HPDE6-E6E7 (cell line): ENCODE results near the gene OBP2A.
"Not testable (repeated sequence)": the region's sequence is repeated elsewhere in the genome, so short reads cannot be mapped to it uniquely, and the experiment has no call there.

Experiments
- DNase-seq: peaks from one replicate; pipeline ENCODE4 v3.0.0; 2011; ENCODE audit warnings: missing footprints; ENCODE audit errors: extremely low spot score

OBP2A gene, protein sequence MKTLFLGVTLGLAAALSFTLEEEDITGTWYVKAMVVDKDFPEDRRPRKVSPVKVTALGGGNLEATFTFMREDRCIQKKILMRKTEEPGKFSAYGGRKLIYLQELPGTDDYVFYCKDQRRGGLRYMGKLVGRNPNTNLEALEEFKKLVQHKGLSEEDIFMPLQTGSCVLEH

DNA sequence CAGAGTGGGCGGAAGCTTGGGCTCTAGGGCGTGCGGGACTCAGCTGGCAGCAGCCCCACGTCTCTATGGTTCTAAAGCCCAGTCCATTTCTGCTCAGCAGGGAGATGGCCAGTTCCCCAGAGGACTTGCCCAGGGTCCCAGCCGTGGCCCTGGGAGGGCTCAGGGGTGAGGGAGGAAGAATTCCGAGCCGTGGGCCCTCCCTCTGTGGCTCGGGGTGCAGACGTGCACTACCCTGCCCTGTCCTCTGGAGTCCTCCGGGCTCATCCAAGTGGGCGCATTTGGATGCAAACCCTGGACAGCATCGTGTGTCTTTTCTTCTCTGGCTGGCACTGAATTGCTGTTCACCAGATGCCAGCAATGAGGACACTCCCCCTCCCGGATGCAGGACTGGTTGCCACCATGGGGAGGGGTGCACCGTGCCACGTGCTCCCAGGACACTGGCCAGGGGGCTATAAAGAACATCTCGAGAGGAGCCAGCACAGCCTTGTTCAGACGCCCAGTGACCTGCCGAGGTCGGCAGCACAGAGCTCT, at the start of gene OBP2A:
Gene OBP2A, plus strand, starts transcription at position 481 of the 531 bp plus-strand sequence. CDS start 55 bp downstream, outside the sequence.
- DNase-seq, result not testable (repeated sequence)

DNA sequence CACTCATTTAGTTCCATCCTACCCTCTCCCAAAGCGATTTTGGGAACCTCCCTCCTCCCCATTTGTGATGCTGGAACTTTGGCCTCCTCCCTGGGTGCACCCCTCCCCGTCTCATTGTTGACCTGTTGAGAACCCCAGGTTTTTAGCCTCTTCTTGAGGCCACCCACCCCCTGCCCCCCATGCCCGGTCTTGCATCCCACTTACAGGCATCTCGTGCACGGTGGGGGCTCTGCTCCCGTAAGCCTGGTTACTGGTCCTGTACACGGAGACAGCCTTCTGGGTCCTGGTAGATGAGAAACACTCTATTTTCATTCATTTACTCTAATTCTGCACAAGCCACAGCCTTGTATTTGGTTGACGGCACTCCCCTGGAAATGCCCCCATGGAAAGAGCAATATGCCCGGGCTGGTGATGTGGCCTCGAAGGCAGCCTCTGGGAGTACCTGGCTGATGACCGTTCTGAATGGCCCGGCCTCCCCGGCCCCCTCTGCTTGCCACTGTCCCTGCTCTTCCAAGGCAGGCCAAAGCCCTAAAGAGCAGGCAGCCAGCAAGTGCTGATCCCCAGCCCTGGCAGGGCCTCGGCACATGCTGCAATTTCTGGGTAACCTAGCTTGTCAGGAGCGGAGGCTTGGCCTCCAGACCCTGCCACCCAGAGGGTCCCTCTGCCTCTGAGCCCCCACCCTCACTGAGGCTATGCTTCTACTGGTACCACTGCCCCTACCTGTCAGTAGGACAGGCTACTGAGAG, 47.4 kb upstream of the OBP2A start:
- DNase-seq, result no peak

DNA sequence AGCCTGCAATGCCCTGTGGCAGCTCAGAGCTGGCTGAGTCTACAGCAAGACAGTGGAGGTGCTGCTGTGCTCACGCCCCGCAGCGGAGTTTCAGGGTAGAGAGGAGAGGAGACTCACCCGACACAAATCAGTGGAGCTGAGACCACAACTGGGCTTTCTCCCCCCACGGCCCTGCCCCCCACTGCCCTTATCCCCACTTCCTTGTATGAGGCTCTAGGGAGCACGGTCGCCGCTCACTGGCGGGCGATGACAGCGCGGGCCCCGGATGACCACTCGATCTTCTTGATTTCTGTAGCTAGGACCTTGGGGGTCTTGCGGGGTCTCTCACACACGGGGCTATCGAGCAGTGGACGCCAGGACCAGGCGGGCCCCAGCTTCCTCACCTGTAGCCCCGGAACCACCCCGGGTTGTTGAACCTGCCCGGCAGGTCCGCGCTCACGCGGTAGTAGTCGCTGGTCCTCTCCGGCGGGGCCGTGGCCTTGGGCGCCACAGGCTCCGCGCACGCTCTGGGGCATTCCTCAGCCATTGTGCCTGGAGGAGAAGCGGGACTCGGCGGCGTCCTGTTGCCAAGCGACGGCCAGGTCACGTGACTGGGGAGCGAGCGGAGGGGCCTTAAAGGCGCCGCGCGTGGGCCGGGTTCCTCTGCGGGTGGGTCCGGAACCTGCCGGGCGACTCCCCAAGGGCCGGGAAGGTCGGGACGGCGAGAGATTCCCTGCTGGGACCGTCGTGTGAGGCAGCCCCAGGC, 46.4 kb upstream of the OBP2A start:
- peak; percentile 66 for DNase-seq

DNA sequence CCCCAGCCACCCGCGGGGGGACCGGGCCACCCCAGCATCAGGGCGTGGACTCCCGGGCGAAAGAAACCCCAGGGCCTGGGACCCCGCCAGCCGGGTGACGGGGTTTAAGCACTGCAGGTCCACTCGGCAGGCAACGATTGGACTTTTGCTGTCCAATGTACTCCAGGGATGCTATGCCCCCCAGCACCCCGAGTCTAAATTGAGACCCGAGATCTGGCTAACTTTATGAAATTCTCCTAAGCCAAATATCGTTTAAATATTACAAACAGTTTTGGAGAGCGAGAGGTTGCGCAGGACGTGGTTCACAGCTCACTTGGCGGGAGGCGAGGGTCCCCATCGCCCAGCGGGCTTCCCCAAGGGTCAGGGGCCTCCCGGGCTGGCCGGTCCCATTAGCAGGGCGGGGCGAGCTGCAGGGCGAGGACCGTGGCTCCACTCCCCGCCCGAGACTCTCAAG, 45.8 kb upstream of the OBP2A start:
- DNase-seq, result no peak

DNA sequence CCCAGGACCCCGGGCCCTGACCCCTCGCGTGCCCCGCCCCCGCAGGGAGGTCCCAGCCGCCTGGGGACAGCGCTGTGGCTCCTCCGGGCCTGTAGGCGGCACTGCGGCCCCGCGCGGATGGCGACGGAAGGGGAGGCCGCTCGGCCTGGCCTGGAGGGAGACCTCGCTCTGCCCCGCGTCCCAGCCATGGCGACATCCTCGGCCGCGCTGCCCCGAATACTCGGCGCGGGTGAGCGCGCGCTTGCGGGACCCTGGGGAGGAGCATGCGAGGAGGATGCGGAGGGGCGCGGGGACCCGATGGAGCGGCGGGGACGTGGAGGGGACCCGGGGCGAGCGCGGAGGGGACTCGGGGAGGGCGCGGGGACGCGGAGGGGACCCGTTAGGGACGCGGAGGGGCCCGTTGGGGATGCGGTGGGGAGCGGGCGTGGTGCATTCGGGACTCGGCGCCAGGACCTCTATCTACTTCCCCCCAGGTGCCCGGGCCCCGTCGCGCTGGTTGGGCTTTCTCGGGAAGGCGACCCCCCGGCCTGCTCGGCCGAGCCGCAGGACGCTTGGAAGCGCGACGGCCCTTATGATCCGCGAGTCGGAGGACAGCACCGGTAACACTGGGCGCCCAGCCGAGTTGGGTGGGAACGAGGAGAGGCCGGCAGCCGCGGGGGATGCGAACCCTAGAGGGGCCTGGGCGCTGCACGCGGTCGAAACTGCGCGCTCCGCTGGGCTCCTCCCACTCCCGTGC, 45.2 kb upstream of the OBP2A start, which contains the start of gene MRPS2:
Gene MRPS2, plus strand, starts transcription at position 158 of the 736 bp plus-strand sequence. Its CDS starts 29 bp downstream, at position 187.
- peak; percentile 75 for DNase-seq

DNA sequence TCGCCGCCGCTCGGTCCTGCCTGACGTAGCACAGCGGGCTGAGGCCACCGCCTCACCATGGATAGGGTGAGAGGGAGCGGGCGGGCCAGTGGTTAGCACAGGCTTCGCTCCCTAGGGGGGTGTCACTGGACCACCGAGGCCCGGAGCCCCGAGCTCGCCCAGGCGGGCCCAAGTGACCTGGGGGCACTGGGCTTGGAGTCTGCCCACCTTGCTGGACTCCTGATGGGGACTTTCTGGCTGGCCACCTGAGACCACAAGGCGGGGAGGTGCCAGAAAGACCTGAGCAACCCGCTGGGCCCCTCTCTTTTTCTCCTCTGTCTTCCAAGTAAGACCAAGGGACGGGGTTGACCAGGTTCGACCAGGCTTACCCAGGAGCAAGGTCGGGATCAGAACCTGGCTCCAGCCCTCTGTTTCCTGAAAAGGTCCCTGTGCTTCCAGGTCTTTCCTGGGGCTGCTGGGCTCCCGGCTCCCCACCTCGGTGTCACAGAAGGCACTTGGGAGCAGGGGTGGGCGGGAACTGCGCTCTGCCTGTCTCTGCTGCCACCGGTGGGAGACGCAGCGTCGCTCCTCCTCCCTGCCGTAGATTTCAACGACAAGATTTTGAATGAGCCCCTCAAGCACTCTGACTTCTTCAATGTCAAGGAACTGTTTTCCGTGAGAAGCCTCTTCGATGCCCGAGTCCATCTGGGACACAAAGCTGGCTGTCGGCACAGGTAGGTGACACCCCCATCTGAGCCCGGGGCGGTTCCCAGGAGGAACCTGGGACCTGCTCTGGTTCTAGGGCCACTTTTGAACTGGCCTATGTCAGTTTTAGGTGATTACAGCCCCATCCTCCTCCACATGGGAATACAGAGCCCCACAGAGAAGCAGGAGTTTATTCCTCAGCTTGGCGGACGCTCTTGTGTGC, 44.4 kb upstream of the OBP2A start:
- DNase-seq, result peak; percentile 52

DNA sequence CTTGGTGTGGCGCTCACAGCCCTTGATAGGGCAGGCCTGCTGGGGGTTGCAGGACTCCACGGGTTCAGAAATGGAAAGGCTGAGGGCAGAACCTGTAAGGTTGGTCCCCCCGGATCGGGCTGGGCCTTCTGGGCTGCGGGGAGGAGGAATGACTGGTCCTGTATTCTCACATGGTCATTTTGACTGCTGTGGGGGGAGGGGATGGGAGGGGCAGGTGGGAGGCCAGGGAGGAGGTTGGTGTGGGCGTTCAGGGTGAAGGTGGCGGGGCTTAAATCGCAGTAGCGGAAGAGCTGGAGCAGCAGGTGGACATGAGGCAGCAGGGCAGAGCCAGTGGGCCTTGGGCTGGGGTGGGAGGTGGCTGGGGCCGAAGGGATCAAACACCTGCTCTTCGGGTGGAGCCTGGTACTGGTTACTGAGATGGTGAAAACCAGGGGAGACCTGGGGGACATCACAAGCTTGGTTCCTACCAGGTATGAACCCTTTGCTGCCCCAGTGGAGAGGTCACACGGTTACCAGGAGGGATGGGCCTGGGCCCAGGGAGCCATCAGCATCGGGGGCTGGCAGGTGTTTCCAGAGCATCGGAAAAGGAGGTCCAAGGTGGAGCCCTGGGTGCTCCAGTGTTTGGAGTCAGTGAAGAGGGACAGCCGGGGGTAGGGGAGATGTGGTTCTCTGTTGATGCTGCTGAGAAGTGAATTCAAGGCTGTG, 43.6 kb upstream of the OBP2A start:
- no peak for DNase-seq

DNA sequence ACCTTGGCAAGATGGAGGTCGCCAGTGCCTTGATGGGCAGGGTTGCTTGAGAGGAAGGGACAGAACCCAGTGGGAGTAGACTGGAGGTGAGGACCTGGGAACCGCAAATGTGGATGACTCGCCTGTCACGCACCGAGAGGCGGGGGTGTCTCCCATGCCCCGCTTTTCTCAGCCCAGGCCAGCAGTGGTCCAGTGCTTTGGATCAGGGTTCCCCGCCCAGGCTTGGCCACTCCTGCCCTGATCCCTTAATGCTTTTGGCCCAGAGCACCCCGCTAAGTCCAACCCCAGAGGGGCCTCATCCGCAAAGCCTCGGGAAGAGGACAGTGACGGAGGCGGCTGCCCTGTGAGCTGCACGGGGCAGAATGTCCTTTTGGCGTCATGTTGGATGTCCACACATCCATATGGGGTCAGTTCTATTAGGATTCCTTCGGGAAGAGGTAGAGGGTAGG, 43.0 kb upstream of the OBP2A start:
- no peak for DNase-seq

DNA sequence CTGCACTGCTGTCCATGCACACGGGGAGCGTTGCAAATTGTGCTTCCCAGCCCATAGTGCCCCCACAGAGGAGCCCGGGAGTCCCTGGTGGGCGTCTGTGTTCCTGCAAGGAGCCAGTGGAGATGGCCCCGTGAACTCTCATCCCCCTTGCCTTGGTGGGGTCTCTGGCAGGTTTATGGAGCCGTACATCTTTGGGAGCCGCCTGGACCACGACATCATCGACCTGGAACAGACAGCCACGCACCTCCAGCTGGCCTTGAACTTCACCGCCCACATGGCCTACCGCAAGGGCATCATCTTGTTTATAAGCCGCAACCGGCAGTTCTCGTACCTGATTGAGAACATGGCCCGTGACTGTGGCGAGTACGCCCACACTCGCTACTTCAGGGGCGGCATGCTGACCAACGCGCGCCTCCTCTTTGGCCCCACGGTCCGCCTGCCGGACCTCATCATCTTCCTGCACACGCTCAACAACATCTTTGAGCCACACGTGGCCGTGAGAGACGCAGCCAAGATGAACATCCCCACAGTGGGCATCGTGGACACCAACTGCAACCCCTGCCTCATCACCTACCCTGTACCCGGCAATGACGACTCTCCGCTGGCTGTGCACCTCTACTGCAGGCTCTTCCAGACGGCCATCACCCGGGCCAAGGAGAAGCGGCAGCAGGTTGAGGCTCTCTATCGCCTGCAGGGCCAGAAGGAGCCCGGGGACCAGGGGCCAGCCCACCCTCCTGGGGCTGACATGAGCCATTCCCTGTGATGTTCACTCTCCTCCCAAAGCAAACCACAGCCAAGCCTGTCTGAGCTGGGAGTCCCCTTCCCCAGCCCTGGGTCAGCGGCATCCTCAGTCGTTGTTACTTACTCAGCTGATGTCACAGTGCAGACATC, 42.3 kb upstream of the OBP2A start:
- DNase-seq, result no peak

DNA sequence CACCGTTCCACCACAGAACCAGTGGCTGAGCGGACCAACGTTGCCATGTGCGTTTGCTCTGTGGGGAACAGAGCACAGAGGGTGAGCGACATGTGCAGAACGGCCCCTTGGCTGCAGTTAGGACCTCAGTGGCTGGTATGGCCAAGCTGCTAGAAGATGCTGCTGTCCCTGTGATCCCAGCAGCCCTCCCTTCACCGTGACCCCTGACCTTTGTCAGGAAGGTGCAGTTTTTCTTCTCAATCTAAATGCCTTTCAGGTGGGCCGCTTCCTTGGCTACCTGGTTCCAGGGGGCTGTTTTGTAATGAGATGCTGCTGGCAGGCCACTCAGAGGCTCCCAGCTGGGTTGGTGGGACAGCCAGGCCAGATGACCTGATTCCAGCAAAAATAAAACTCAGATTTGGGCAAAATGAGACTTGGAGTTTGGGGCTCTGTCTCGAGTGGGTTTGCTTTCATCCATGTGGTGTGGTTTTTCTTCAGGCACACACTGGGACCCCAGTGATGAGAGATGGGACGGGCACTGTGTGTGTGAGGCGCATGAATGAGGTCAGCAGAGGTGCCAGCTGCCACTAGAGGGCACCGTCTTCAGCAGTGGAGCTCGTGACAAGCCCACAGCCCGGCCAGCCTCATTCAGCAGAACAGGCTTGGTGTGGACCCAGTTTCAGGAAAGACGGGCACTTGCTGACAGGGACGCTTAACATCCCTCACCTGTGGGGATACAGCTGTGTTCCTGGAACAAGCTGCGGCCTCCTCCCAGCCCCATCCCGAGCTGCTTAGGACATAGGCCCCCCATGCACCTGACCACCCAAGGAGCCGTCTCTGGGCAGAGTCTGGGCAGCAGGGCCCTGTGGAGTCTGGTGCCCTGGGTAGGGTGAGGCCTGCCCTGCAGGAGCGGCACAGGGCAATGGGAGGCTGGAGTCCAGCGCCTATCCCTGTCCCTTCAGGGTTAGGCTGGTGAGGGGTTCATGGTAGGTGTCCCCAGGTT, 41.4 kb upstream of the OBP2A start:
- peak; percentile 62 for DNase-seq

DNA sequence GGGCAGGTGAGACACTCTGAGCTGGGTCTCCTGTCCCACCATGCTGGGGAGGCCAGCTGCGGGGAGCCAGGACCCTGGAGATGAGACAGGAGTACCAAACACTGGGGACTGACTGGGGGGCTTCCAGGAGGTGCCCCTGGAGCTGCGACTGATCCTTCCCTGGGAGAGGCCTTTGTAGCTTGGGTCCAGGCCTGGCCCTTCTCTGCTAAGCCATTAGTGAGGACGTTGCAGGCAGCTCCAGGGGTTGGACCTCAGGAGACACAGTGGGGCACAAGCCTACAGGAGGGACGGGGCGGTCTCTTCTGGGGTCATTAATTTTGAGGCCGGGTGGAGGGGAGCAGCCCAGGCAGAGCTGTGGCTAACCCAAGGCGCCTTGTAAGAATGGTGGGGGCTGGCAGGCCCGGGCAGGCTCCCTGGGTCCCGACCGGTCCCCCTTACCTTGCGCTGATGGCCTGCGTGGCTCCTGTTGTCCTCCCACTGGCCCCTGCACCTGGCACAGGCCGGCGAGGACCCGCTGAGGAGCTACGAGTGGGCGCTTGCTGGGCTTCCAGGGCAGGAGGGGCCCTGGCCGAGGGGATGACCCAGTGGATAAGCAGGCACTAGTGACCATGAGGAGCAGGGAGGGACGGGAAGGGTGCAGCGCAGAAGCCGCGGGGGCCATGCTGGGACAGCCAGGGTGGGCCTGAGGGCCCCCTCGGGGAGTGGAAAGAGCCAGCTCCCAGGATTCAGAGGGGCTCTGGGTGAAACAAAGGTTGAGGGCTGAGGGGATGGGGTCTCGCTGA, 40.3 kb upstream of the OBP2A start:
- DNase-seq, result no peak

DNA sequence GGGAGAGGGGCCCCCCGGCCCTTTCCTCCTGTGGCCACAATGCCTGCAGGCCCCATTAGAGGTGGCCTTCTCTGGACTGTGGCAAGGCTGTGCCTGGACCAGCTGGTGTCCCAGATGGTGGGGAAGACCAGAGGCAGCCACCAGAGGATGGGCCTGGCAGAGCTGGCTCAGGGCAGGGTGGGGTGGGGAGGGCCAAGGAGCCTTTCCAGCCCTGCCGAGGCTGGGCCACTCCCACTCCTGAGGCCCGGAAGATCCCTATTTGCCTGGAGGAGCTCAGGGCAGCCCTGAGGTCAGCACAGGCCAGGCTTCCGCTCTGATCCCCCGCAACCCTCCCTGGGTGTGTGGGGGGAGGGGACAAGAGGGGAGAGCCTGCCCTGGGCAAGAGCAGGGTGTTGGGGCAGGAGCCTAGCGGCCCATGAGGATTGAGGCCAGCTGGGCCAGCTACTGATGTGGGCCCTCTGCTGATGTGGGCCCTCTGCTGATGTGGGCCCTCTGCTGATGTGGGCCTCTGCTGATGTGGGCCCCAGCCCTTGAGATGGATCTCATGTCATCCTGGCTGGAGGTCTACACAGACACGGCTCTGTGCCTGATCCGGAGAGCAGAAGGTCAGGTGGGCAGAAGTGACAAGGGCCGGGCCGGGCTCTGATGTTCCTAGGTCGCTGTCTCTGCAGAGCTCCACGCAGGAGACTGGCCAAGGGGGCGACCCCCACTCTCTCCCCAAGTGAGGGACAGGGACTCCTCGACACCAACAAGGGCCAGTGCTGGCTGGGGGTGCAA, 39.4 kb upstream of the OBP2A start:
- DNase-seq, result no peak

DNA sequence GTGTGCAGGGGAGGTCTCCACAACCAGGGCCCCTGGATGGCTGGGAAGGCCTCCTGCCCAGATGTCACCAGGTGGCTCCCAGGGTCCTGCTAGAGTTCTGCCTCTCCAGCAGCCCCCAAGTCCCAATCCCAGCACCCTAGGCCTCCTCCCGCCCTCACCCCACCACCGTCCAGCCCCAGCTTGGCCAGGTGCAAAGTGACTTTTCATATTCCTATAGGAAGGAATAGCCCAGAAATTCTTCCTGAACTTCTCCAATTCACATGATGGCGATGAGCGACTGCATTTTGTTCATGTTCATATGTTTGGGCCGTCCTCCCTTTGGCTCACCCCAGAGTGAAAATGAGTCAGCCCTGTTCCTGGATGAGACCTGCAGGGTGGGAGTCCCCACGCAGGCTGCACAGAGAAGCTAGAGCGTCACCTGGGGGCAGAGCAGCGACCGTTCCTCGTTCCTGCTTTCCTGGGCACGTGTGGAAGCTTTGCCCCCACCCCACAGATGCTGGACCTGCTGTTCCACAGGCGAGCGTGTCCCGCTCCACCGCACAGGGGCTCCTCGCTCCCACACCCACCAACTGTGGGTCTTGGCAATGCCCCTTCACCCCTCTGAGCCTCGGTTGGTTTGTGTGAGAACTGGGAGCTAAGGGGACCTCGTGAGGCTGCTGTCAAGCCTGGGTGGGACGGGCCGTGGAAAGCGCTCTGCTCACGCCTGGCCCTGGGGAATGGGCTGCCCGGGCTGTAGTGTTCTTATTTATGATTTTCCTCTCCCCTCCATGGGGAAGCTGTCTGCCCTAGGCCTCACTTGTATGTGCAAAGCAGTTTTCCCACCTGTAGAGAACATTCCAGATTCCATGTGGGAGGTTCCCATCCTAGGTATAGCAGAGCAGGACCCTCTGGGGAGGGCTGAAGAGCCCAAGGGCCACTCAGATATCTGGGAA, 38.6 kb upstream of the OBP2A start:
- DNase-seq, result no peak

DNA sequence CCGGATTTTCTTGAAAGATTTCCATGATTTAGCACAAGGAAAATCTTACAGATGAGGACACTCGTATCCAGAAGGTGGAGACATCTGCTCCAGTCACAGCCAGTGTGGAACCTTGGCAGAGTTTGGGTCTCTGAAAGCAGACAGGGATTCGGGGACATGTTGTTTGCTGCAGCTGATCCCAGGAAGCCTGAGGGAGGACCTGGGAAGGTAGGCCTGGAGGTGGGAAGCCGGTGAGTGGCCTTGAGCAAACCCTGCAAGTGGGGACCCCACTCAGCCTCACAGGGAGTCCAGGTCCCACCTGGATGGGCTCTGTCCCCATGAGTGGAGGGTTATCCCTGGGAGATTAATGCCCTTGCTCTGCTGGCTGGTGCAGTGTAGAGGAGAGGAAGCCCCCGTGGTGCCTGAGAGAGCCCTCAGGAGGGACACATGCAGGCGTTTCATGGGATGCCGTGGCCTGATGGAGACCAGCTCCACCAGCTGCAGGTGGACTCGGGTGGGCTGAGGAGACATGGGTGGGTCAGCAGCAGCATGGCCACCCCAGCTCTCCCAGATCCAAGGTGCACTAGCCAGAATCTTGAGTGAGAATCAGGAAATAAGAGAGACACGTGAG, 37.6 kb upstream of the OBP2A start:
- no peak for DNase-seq
